ENCODE data around the gene U2AF2. TPM values are rescaled to one million over a fixed set of nuclear protein-coding genes. Genes with fewer than 3 reads are reported as not detected.

The U2AF2 gene
- total RNA-seq, 1 donor from 2014 or later, result 194 TPM

GRCh38 chr19:55667958-55668357, 13.1 kb downstream of the U2AF2 start:
- peaks cover 25% of the 10 kb centered on the region for H3K36me3 ChIP-seq (ENCODE audit: insufficient read depth, low read length)
- no peak for FAIRE-seq
- H3K36me3 Mint-ChIP-seq (ENCODE audit: low read depth, unreplicated experiment), result peaks cover 15% of the 10 kb centered on the region

GRCh38 chr19:55668603-55669348, 13.9 kb downstream of the U2AF2 start:
- H3K27me3 Mint-ChIP-seq (ENCODE audit: low read depth, unreplicated experiment), result no peaks in the 10 kb centered on the region
- Histone ChIP-seq H3K27me3 (ENCODE audit: insufficient read depth, low read length) (no peaks in the 10 kb centered on the region), H3K36me3 (ENCODE audit: insufficient read depth, low read length) (peaks cover 17% of the 10 kb centered on the region), H3K9ac (ENCODE audit: low read length) (no peak overlapping the region), H3K4me2 (ENCODE audit: low read length) (no peak overlapping the region), H2AFZ (ENCODE audit: low read depth, low read length) (no peak overlapping the region), H4K20me1 (ENCODE audit: insufficient read depth, low read length) (peaks cover 97% of the 10 kb centered on the region), H3K79me2 (ENCODE audit: insufficient read depth, low read length) (peaks cover 90% of the 10 kb centered on the region), H3K27ac (ENCODE audit: low read depth, low read length) (no peak overlapping the region), H3K4me1 (ENCODE audit: insufficient read depth, low read length) (peaks cover 6% of the 10 kb centered on the region), H3K4me3 (ENCODE audit: insufficient read depth, low read depth, low read length) (no peak overlapping the region), H3K9me3 (ENCODE audit: insufficient read depth, low read depth, low read length) (no peaks in the 10 kb centered on the region)
- H3K4me3 Mint-ChIP-seq (ENCODE audit: unreplicated experiment), result no peak overlapping the region
- no peak overlapping the region for H3K27ac Mint-ChIP-seq (ENCODE audit: unreplicated experiment)
- peaks cover 14% of the 10 kb centered on the region for H3K4me1 Mint-ChIP-seq (ENCODE audit: low read depth, unreplicated experiment)
- no peak for TF ChIP-seq EZH2 (IDR thresholded peaks at IDR 0.05; ENCODE audit: insufficient read depth, low read length)
- no peak for TF ChIP-seq CTCF (IDR thresholded peaks at IDR 0.05; ENCODE audit: insufficient read depth, low read depth, low read length)
- H3K9me3 Mint-ChIP-seq (ENCODE audit: unreplicated experiment), result peaks cover 1% of the 10 kb centered on the region
- DNase-seq (ENCODE audit: low read depth) (no peak), FAIRE-seq (no peak)
- H3K36me3 Mint-ChIP-seq (ENCODE audit: low read depth, unreplicated experiment), result peaks cover 10% of the 10 kb centered on the region

More at GRCh38 chr19:55667958-55668357, 13.1 kb downstream of the U2AF2 start:
- H3K4me1 Mint-ChIP-seq (ENCODE audit: low read depth, unreplicated experiment), result peaks cover 9% of the 10 kb centered on the region
- no peak overlapping the region for H3K27ac Mint-ChIP-seq (ENCODE audit: unreplicated experiment)
- H3K9ac ChIP-seq (ENCODE audit: low read length), result no peak overlapping the region
- peaks cover 1% of the 10 kb centered on the region for H3K9me3 Mint-ChIP-seq (ENCODE audit: unreplicated experiment)
- H3K9me3 ChIP-seq (ENCODE audit: insufficient read depth, low read depth, low read length), result no peaks in the 10 kb centered on the region
- H3K4me3 ChIP-seq (ENCODE audit: insufficient read depth, low read depth, low read length), result no peak overlapping the region
- H4K20me1 ChIP-seq (ENCODE audit: insufficient read depth, low read length), result peaks cover 97% of the 10 kb centered on the region
- H2AFZ ChIP-seq (ENCODE audit: low read depth, low read length), result no peak overlapping the region
- H3K79me2 ChIP-seq (ENCODE audit: insufficient read depth, low read length), result peaks cover 90% of the 10 kb centered on the region
- H3K4me2 ChIP-seq (ENCODE audit: low read length), result no peak overlapping the region
- H3K27me3 ChIP-seq (ENCODE audit: insufficient read depth, low read length), result no peaks in the 10 kb centered on the region
- H3K4me1 ChIP-seq (ENCODE audit: insufficient read depth, low read length), result peaks cover 4% of the 10 kb centered on the region
- H3K27ac ChIP-seq (ENCODE audit: low read depth, low read length), result no peak overlapping the region
- no peak overlapping the region for H3K4me3 Mint-ChIP-seq (ENCODE audit: unreplicated experiment)
- no peak for DNase-seq (ENCODE audit: low read depth)
- H3K27me3 Mint-ChIP-seq (ENCODE audit: low read depth, unreplicated experiment), result no peaks in the 10 kb centered on the region
- TF ChIP-seq EZH2 (IDR thresholded peaks at IDR 0.05; ENCODE audit: insufficient read depth, low read length), result no peak
- no peak for TF ChIP-seq CTCF (IDR thresholded peaks at IDR 0.05; ENCODE audit: insufficient read depth, low read depth, low read length)

Measured in astrocyte (in vitro differentiated cells and primary cell).